Activated CD4-positive, alpha-beta T cell treated with anti-CD3 and anti-CD28 coated beads, Interleukin-2, amount 10 ng/mL, durations not matched to agents 24 days and 14 days (primary cell): ENCODE results near the gene AMER1. TPM values are rescaled to one million over a fixed set of nuclear protein-coding genes. Genes with fewer than 3 reads are reported as not detected.

Source experiments
- DNase-seq: peaks from one replicate; pipeline ENCODE4 v3.0.0; 2022
- H3K27ac Mint-ChIP-seq: one replicate; pipeline ENCODE4 v1.8.0; 2022; ENCODE audit warnings: mild to moderate bottlenecking, mixed read lengths
- H3K27me3 Mint-ChIP-seq: one replicate; pipeline ENCODE4 v1.8.0; 2022; ENCODE audit warnings: mixed read lengths
- H3K36me3 Mint-ChIP-seq: one replicate; pipeline ENCODE4 v1.8.0; 2022; ENCODE audit warnings: low read depth, mild to moderate bottlenecking, mixed read lengths
- H3K4me1 Mint-ChIP-seq: one replicate; pipeline ENCODE4 v1.8.0; 2021; ENCODE audit warnings: mixed read lengths
- H3K4me3 Mint-ChIP-seq: one replicate; pipeline ENCODE4 v1.8.0; 2022; ENCODE audit warnings: mild to moderate bottlenecking, moderate library complexity, mixed read lengths
- H3K9me3 Mint-ChIP-seq: one replicate; pipeline ENCODE4 v1.8.0; 2021; ENCODE audit warnings: mixed read lengths
- intact Hi-C: fragments of 100-400 bp; cut with micrococcal nuclease; formaldehyde crosslinking; loops from one replicate; pipeline ENCODE4 v1.15.1; 2023
- total RNA-seq: library from RNA; stranded (reverse); gene quantifications from 2 replicates; pipeline ENCODE4 v1.2.3, GENCODE V29; 2022

AMER1 gene
- total RNA-seq, 1 donor from 2014 or later: 6.5 TPM

- intact Hi-C loops: no loop called here
- DNase-seq: no peak
- Mint-ChIP-seq H3K27me3 (no peaks in the 10 kb centered on the region), H3K4me1 (no peaks in the 10 kb centered on the region), H3K9me3 (no peaks in the 10 kb centered on the region), H3K36me3 (peaks cover 14% of the 10 kb centered on the region), H3K4me3 (no peak overlapping the region), H3K27ac (no peak overlapping the region)
These were observed 12.8 kb downstream of the AMER1 start for GRCh38 chrX:64192673-64193072.

- H3K9me3 Mint-ChIP-seq: no peaks in the 10 kb centered on the region
These were observed 13.5 kb downstream of the AMER1 start for GRCh38 chrX:64192040-64192439.

GRCh38 chrX:64191281-64192010 is 14.1 kb downstream of the AMER1 start:
- Mint-ChIP-seq H3K4me3 (no peak overlapping the region), H3K9me3 (no peaks in the 10 kb centered on the region), H3K36me3 (peaks cover 14% of the 10 kb centered on the region), H3K27me3 (no peaks in the 10 kb centered on the region), H3K4me1 (no peaks in the 10 kb centered on the region), H3K27ac (no peak overlapping the region)
- no peak for DNase-seq
- intact Hi-C loops: no loop called here

More at GRCh38 chrX:64192040-64192439, 13.5 kb downstream of the AMER1 start:
- Mint-ChIP-seq H3K27me3 (no peaks in the 10 kb centered on the region), H3K36me3 (peaks cover 14% of the 10 kb centered on the region), H3K27ac (no peak overlapping the region), H3K4me3 (no peak overlapping the region), H3K4me1 (no peaks in the 10 kb centered on the region)
- DNase-seq: no peak
- intact Hi-C loops: no loop called here

- no peaks in the 10 kb centered on the region for H3K9me3 Mint-ChIP-seq
- H3K27me3 Mint-ChIP-seq: no peaks in the 10 kb centered on the region
- DNase-seq: no peak
- H3K27ac Mint-ChIP-seq: no peak overlapping the region
- H3K4me3 Mint-ChIP-seq: no peak overlapping the region
- H3K36me3 Mint-ChIP-seq: peaks cover 14% of the 10 kb centered on the region
- no peaks in the 10 kb centered on the region for H3K4me1 Mint-ChIP-seq
- intact Hi-C loops: no loop called here
These were observed 15.3 kb downstream of the AMER1 start for GRCh38 chrX:64190136-64190740.

- Mint-ChIP-seq H3K9me3 (no peaks in the 10 kb centered on the region), H3K4me1 (no peaks in the 10 kb centered on the region), H3K36me3 (peaks cover 14% of the 10 kb centered on the region), H3K4me3 (no peak overlapping the region), H3K27ac (no peak overlapping the region), H3K27me3 (no peaks in the 10 kb centered on the region)
- DNase-seq: no peak
- intact Hi-C loops: no loop called here
These were observed 16.6 kb downstream of the AMER1 start for GRCh38 chrX:64188901-64189300.

GRCh38 chrX:64187762-64188150 is 17.8 kb downstream of the AMER1 start:
- H3K27ac Mint-ChIP-seq: no peak overlapping the region
- intact Hi-C loops: no loop called here
- no peak for DNase-seq
- H3K27me3 Mint-ChIP-seq: no peaks in the 10 kb centered on the region
- H3K4me1 Mint-ChIP-seq: no peaks in the 10 kb centered on the region
- no peaks in the 10 kb centered on the region for H3K9me3 Mint-ChIP-seq
- H3K4me3 Mint-ChIP-seq: no peak overlapping the region
- H3K36me3 Mint-ChIP-seq: peaks cover 12% of the 10 kb centered on the region

- intact Hi-C loops: no loop called here
- H3K4me1 Mint-ChIP-seq: no peaks in the 10 kb centered on the region
- no peak overlapping the region for H3K27ac Mint-ChIP-seq
- no peak for DNase-seq
- H3K36me3 Mint-ChIP-seq: peaks cover 12% of the 10 kb centered on the region
- no peak overlapping the region for H3K4me3 Mint-ChIP-seq
- H3K9me3 Mint-ChIP-seq: no peaks in the 10 kb centered on the region
- no peaks in the 10 kb centered on the region for H3K27me3 Mint-ChIP-seq
These were observed 18.3 kb downstream of the AMER1 start for GRCh38 chrX:64186974-64187761.

GRCh38 chrX:64184396-64184795 is 21.1 kb downstream of the AMER1 start:
- H3K36me3 Mint-ChIP-seq: no peaks in the 10 kb centered on the region
- intact Hi-C loops: no loop called here
- no peaks in the 10 kb centered on the region for H3K4me1 Mint-ChIP-seq
- H3K27ac Mint-ChIP-seq: no peak overlapping the region
- DNase-seq: no peak
- no peaks in the 10 kb centered on the region for H3K9me3 Mint-ChIP-seq
- H3K4me3 Mint-ChIP-seq: no peak overlapping the region
- H3K27me3 Mint-ChIP-seq: no peaks in the 10 kb centered on the region

GRCh38 chrX:64182208-64182607 is 23.3 kb downstream of the AMER1 start:
- Mint-ChIP-seq H3K9me3 (no peaks in the 10 kb centered on the region), H3K27me3 (no peaks in the 10 kb centered on the region), H3K4me1 (no peaks in the 10 kb centered on the region), H3K36me3 (no peaks in the 10 kb centered on the region), H3K27ac (no peak overlapping the region), H3K4me3 (no peak overlapping the region)
- DNase-seq: no peak
- intact Hi-C loops: no loop called here

- DNase-seq: no peak
- Mint-ChIP-seq H3K9me3 (no peaks in the 10 kb centered on the region), H3K4me3 (no peak overlapping the region), H3K4me1 (no peaks in the 10 kb centered on the region), H3K27me3 (no peaks in the 10 kb centered on the region), H3K36me3 (no peaks in the 10 kb centered on the region), H3K27ac (no peak overlapping the region)
- intact Hi-C loops: no loop called here
These were observed 28.6 kb downstream of the AMER1 start for GRCh38 chrX:64176876-64177275.

- H3K4me3 Mint-ChIP-seq: no peak overlapping the region
- intact Hi-C loops: no loop called here
- no peaks in the 10 kb centered on the region for H3K36me3 Mint-ChIP-seq
- no peak for DNase-seq
- H3K27ac Mint-ChIP-seq: no peak overlapping the region
- H3K9me3 Mint-ChIP-seq: no peaks in the 10 kb centered on the region
- no peaks in the 10 kb centered on the region for H3K27me3 Mint-ChIP-seq
- H3K4me1 Mint-ChIP-seq: no peaks in the 10 kb centered on the region
These were observed 35.5 kb downstream of the AMER1 start for GRCh38 chrX:64169988-64170387.

- no peaks in the 10 kb centered on the region for H3K27me3 Mint-ChIP-seq
- H3K9me3 Mint-ChIP-seq: no peaks in the 10 kb centered on the region
- H3K36me3 Mint-ChIP-seq: no peaks in the 10 kb centered on the region
- no peaks in the 10 kb centered on the region for H3K4me1 Mint-ChIP-seq
- no peak overlapping the region for H3K4me3 Mint-ChIP-seq
- no peak overlapping the region for H3K27ac Mint-ChIP-seq
- intact Hi-C loops: no loop called here
- DNase-seq: no peak
These were observed 52.7 kb downstream of the AMER1 start for GRCh38 chrX:64152857-64153256.

GRCh38 chrX:64151911-64152310 is 53.6 kb downstream of the AMER1 start:
- intact Hi-C loops: no loop called here
- no peak for DNase-seq
- Mint-ChIP-seq H3K27ac (no peak overlapping the region), H3K27me3 (no peaks in the 10 kb centered on the region), H3K9me3 (no peaks in the 10 kb centered on the region), H3K4me3 (no peak overlapping the region), H3K36me3 (no peaks in the 10 kb centered on the region), H3K4me1 (no peaks in the 10 kb centered on the region)

- intact Hi-C loops: no loop called here
- no peak for DNase-seq
- H3K27ac Mint-ChIP-seq: no peak overlapping the region
- no peak overlapping the region for H3K4me3 Mint-ChIP-seq
- H3K27me3 Mint-ChIP-seq: no peaks in the 10 kb centered on the region
- no peaks in the 10 kb centered on the region for H3K36me3 Mint-ChIP-seq
- no peaks in the 10 kb centered on the region for H3K9me3 Mint-ChIP-seq
- H3K4me1 Mint-ChIP-seq: no peaks in the 10 kb centered on the region
These were observed 54.7 kb downstream of the AMER1 start for GRCh38 chrX:64150775-64151174.
